K562 (cell line): ENCODE data around the gene FOXS1. TPM values are rescaled to one million over a fixed set of nuclear protein-coding genes. Genes with fewer than 3 reads are reported as not detected.
A peak's percentile ranks its signal among the peaks of the same experiment; 100 is the strongest.

Experiments
- ADNP ChIP-seq: fragments of 200-800 bp; sonication (Bioruptor generic); IDR thresholded peaks from 2 replicates; pipeline ENCODE4 v1.6.1; 2016; ENCODE audit warnings: missing genetic modification characterization, missing compliant biosample characterization
- ARID4B ChIP-seq: sonication (generic); formaldehyde crosslinking; IDR thresholded peaks from 2 replicates; pipeline ENCODE4 v1.8.0; 2022; ENCODE audit warnings: mild to moderate bottlenecking, missing genetic modification reagents
- BRCA1 ChIP-seq, 2 experiments: fragments of 450-650 bp in 1 of 2; sonication (generic) in 1 of 2; formaldehyde crosslinking in 1 of 2; IDR thresholded peaks; 2 replicates each; pipeline versions ENCODE4 v1.5.0 to v1.6.1; 2017 to 2020; ENCODE audit warnings: mild to moderate bottlenecking in 1 of 2, missing genetic modification reagents in 1 of 2
- FOXP4 ChIP-seq: sonication (generic); formaldehyde crosslinking; IDR thresholded peaks from 2 replicates; pipeline ENCODE4 v1.8.0; 2022; ENCODE audit warnings: mild to moderate bottlenecking, missing genetic modification reagents, borderline replicate concordance
- HMG20B ChIP-seq: fragments of 250-450 bp; sonication (Bioruptor Pico); IDR thresholded peaks from 2 replicates; pipeline ENCODE4 v1.5.0; 2021; ENCODE audit warnings: mild to moderate bottlenecking
- KAT2B ChIP-seq: IDR thresholded peaks from one replicate; pipeline ENCODE4 v1.6.1; 2012; ENCODE audit warnings: low read depth, mild to moderate bottlenecking, control low read depth, inconsistent platforms, low read length, moderate library complexity
- MECOM ChIP-seq: fragments of 250-450 bp; sonication (Bioruptor Pico); IDR thresholded peaks from 2 replicates; pipeline ENCODE4 v1.8.0; 2022; ENCODE audit warnings: inconsistent platforms
- POU5F1 ChIP-seq: fragments of 150-350 bp; IDR thresholded peaks from 2 replicates; pipeline ENCODE4 v1.6.1; 2014; ENCODE audit warnings: borderline replicate concordance, low read length, low read depth, mild to moderate bottlenecking; ENCODE audit not compliant: partially characterized antibody
- SMC3 ChIP-seq: conservative IDR thresholded peaks from 2 replicates; pipeline ENCODE4 v1.6.1; 2011; ENCODE audit warnings: low read depth, low read length, improper control_type of control experiment; ENCODE audit not compliant: insufficient read depth
- TEAD4 ChIP-seq, 2 experiments: sonication (generic) in 1 of 2; formaldehyde crosslinking in 1 of 2; IDR thresholded peaks; 2 replicates each; pipeline versions ENCODE4 v1.6.1 to v1.8.0; 2012 to 2022; ENCODE audit warnings: borderline replicate concordance in 1 of 2, inconsistent platforms in 1 of 2, low read length in 1 of 2, mild to moderate bottlenecking in 1 of 2, missing genetic modification reagents in 1 of 2
- ZBTB11 ChIP-seq, 3 experiments: fragments of 200-800 bp in 1 of 3; fragments of 250-450 bp in 1 of 3; fragments of 450-650 bp in 1 of 3; sonication (Bioruptor Pico) in 1 of 3; sonication (Bioruptor generic) in 1 of 3; formaldehyde crosslinking in 1 of 3; IDR thresholded peaks; 2 replicates each; pipeline versions ENCODE4 v1.6.1 to v1.8.0; 2016 to 2022; ENCODE audit warnings: mild to moderate bottlenecking in 2 of 3, missing genetic modification characterization in 2 of 3, missing compliant biosample characterization in 1 of 3, moderate library complexity in 1 of 3
- ZEB2 ChIP-seq: fragments of 450-650 bp; IDR thresholded peaks from 2 replicates; pipeline ENCODE4 v1.6.1; 2016
- ZNF175 ChIP-seq: fragments of 200-800 bp; sonication (Bioruptor generic); IDR thresholded peaks from 2 replicates; pipeline ENCODE4 v1.6.1; 2016; ENCODE audit warnings: low read depth, mild to moderate bottlenecking, missing genetic modification characterization, missing compliant biosample characterization
- polyA plus RNA-seq, 8 experiments: library from polyadenylated mRNA; depleted of rRNA in 4 of 8; stranded (reverse) in 5 of 8; unstranded in 3 of 8; fragments of >200 nt; fragmentation: Nextera tagmentation in 2 of 8; fragmentation: Illumina TruSeq in 1 of 8; extraction: Ambion mirVana in 2 of 8; extraction: Trizol in 1 of 8; gene quantifications; 2 replicates each; pipeline versions ENCODE4 v1.2.1 to v1.2.3, GENCODE V29; 2011 to 2014; ENCODE audit warnings: inconsistent platforms in 1 of 8, missing spikeins in 1 of 8
- total RNA-seq, 7 experiments: library from RNA; depleted of rRNA in 6 of 7; stranded (reverse); fragments of >200 nt in 6 of 7; fragmentation: Illumina TruSeq in 2 of 7; extraction: Trizol in 2 of 7; gene quantifications; 2 replicates each; pipeline versions ENCODE4 v1.2.1 to v1.2.3, GENCODE V29; 2011 to 2021; ENCODE audit warnings: low replicate concordance in 1 of 7
- TF ChIP-seq, protein P1 (sequence below): sonication (generic); formaldehyde crosslinking; IDR thresholded peaks from 2 replicates; pipeline ENCODE4 v1.9.0; 2022; ENCODE audit warnings: mild to moderate bottlenecking, missing genetic modification reagents

Gene FOXS1
- total and polyA plus RNA-seq, 9 of the 15 experiments (the other 6 are each of a cell fraction or from before 2014, with no cell fraction given): not detected

GRCh38 chr20:31835977-31836852 lies 9.2 kb downstream of the FOXS1 start (continued):
- TF ChIP-seq ARID4B (0 out of 2 replicates have a peak, but pooled peaks have one; percentile 48), MECOM (CRISPR knock-in tag) (no peak), ADNP (tag) (no peak), TEAD4 (IDR thresholded peaks at IDR 0.05; ENCODE audit: low read length) (peak; percentile 40; the same call in 1 of the 2 replicates), TEAD4 (CRISPR knock-in tag; IDR thresholded peaks at IDR 0.05; ENCODE audit: borderline replicate concordance) (no peak), ZBTB11 (CRISPR knock-in tag; IDR thresholded peaks at IDR 0.05) (no peak), ZNF175 (CRISPR knock-in tag) (no peak), POU5F1 (no peak), SMC3 (no peak), FOXP4 (CRISPR knock-in tag) (0 out of 2 replicates have a peak, but pooled peaks have one; percentile 68), ZEB2 (no peak), KAT2B (no peak), HMG20B (CRISPR knock-in tag) (no peak), BRCA1 (IDR thresholded peaks at IDR 0.05) (no peak), BRCA1 (CRISPR knock-in tag; IDR thresholded peaks at IDR 0.05) (no peak)
- TF ChIP-seq, protein P1, sequence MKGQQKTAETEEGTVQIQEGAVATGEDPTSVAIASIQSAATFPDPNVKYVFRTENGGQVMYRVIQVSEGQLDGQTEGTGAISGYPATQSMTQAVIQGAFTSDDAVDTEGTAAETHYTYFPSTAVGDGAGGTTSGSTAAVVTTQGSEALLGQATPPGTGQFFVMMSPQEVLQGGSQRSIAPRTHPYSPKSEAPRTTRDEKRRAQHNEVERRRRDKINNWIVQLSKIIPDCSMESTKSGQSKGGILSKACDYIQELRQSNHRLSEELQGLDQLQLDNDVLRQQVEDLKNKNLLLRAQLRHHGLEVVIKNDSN: no peak
